Gastrocnemius medialis (tissue), 4 donors: ENCODE measurements around the gene ELF1.

Source experiments
- POLR2A ChIP-seq, 2 donors: fragments of 450-650 bp; IDR thresholded peaks; one replicate each; pipeline ENCODE4 v1.6.1; 2017; ENCODE audit warnings: antibody characterized with exemption in 2 of 2, mild to moderate bottlenecking in 2 of 2, moderate library complexity in 2 of 2
- TF ChIP-seq, protein P1 (sequence below), 5 experiments: fragments of 450-650 bp in 3 of 5; fragments of 200-600 bp in 2 of 5; sonication (generic) in 2 of 5; IDR thresholded peaks in 4 of 5; conservative IDR thresholded peaks in 1 of 5; 1 replicate in 4 of 5; 2 replicates in 1 of 5; pipeline ENCODE4 v1.5.1; 2016 to 2019; ENCODE audit warnings: antibody characterized with exemption in 5 of 5, mild to moderate bottlenecking in 3 of 5, moderate library complexity in 3 of 5

- TF ChIP-seq POLR2A (IDR thresholded peaks at IDR 0.05) = no peak
- TF ChIP-seq, protein P1, sequence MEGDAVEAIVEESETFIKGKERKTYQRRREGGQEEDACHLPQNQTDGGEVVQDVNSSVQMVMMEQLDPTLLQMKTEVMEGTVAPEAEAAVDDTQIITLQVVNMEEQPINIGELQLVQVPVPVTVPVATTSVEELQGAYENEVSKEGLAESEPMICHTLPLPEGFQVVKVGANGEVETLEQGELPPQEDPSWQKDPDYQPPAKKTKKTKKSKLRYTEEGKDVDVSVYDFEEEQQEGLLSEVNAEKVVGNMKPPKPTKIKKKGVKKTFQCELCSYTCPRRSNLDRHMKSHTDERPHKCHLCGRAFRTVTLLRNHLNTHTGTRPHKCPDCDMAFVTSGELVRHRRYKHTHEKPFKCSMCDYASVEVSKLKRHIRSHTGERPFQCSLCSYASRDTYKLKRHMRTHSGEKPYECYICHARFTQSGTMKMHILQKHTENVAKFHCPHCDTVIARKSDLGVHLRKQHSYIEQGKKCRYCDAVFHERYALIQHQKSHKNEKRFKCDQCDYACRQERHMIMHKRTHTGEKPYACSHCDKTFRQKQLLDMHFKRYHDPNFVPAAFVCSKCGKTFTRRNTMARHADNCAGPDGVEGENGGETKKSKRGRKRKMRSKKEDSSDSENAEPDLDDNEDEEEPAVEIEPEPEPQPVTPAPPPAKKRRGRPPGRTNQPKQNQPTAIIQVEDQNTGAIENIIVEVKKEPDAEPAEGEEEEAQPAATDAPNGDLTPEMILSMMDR (IDR thresholded peaks at IDR 0.05 in 4 of 5, conservative IDR thresholded peaks at IDR 0.05 in 1 of 5) = no peak
These were observed 31.4 kb downstream of the ELF1 start for GRCh38 chr13:40987606-40988280.
